Right atrium auricular region (tissue), 2 donors: ENCODE data around the gene SMG6. TPM values are rescaled to one million over a fixed set of nuclear protein-coding genes. Genes with fewer than 3 reads are reported as not detected.

Source experiments
- DNase-seq: peaks from one replicate; pipeline ENCODE4 v3.0.0-alpha.2; 2019; ENCODE audit warnings: low spot score
- H3K27ac ChIP-seq, 2 donors: fragments of 200-600 bp; sonication (generic); 1 replicate in 1 of 2; 2 replicates in 1 of 2; pipeline ENCODE4 v1.5.1; 2016 to 2019
- H3K27me3 ChIP-seq, 2 donors: fragments of 200-600 bp; sonication (generic); one replicate each; pipeline versions ENCODE4 v1.5.1 to v1.6.0; 2017 to 2019
- H3K36me3 ChIP-seq: fragments of 200-600 bp; sonication (generic); one replicate; pipeline ENCODE4 v1.5.1; 2016
- H3K4me1 ChIP-seq, 2 donors: fragments of 200-600 bp; sonication (generic); one replicate each; pipeline versions ENCODE4 v1.5.1 to v1.6.0; 2017 to 2019
- H3K4me3 ChIP-seq, 2 donors: fragments of 200-600 bp; sonication (generic); 1 replicate in 1 of 2; 2 replicates in 1 of 2; pipeline ENCODE4 v1.5.1; 2017 to 2019; ENCODE audit warnings: mild to moderate bottlenecking in 1 of 2, moderate library complexity in 1 of 2
- H3K9me3 ChIP-seq, 2 donors: fragments of 200-600 bp; sonication (generic); one replicate each; pipeline ENCODE4 v1.5.1; 2019
- total RNA-seq, 2 donors: library from RNA; depleted of rRNA; stranded (reverse); fragments of >200 nt; gene quantifications; one replicate each; pipeline ENCODE4 v1.1.0, GENCODE V29; 2016
- TF ChIP-seq, protein P1 (sequence below), 2 donors: fragments of 200-600 bp; sonication (generic); IDR thresholded peaks; one replicate each; pipeline ENCODE4 v1.5.1; 2019; ENCODE audit warnings: antibody characterized with exemption in 2 of 2

Gene SMG6
- total RNA-seq, 2 donors from 2014 or later, result 18.2 to 29.3 TPM

DNA sequence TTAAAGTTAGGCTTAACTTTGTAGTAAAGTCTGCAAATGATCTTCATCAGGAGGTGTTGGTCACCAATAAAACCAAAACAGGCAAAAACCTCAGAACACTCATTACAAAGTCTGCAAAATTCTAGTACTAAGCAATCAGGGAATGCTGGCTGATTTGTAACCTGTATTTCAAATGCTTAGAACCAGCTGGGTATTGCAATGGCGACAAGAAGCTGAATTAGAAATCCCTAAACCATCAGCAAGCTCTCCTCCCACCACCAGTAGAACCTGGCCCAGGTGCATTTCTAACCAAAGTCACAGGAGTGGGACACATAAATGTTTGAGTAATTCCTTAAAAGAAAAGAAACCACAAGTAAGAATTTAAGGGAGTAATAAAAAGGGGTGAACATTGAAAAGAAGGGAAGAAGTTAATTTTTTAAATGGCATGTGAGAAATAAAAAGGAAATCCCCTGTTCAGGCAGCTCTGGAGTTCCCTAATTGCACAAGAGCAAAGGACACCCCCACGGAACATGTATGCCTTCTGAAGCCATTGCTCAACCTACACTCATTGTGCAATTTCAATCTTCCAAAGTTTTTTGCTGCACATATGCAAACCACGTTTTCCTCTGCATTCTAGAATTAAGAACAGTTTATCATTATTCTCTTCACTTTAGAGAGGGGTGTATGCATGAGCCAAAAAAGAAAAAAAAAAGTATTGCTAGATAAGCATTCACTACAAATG, 145.8 kb downstream of the SMG6 start:
- TF ChIP-seq, protein P1, sequence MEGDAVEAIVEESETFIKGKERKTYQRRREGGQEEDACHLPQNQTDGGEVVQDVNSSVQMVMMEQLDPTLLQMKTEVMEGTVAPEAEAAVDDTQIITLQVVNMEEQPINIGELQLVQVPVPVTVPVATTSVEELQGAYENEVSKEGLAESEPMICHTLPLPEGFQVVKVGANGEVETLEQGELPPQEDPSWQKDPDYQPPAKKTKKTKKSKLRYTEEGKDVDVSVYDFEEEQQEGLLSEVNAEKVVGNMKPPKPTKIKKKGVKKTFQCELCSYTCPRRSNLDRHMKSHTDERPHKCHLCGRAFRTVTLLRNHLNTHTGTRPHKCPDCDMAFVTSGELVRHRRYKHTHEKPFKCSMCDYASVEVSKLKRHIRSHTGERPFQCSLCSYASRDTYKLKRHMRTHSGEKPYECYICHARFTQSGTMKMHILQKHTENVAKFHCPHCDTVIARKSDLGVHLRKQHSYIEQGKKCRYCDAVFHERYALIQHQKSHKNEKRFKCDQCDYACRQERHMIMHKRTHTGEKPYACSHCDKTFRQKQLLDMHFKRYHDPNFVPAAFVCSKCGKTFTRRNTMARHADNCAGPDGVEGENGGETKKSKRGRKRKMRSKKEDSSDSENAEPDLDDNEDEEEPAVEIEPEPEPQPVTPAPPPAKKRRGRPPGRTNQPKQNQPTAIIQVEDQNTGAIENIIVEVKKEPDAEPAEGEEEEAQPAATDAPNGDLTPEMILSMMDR (IDR thresholded peaks at IDR 0.05), result no peak
- H3K4me1 ChIP-seq, result peaks cover 0 to 19% of the 10 kb centered on the region in 2 donors
- DNase-seq, result no peak
- peaks cover 11% of the 10 kb centered on the region for H3K36me3 ChIP-seq
- peak overlapping the region; percentile 16 to 43 for H3K27ac ChIP-seq
- no peaks in the 10 kb centered on the region for H3K27me3 ChIP-seq
- no peaks in the 10 kb centered on the region for H3K9me3 ChIP-seq
- H3K4me3 ChIP-seq, result no peak overlapping the region

DNA sequence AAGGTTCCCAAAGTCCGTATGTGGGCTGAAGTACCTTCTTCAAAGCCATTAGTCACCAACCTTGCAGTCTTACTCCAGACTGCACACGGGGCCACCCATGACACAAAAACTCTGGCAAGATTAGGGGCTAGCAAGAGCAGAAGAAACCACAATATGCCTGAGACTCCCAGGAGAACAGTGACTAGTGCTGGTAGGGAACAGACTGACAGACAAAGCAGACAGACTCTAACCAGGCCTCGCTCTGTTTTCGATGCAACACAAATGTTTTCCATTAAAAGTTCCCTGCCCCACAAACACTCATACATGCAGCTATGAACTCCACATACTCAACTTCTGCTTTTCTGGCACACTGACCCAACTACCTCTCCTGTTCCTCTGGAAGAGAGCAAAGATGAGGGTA, 146.5 kb downstream of the SMG6 start:
- peak; percentile 68 for DNase-seq
- H3K36me3 ChIP-seq, result peaks cover 7% of the 10 kb centered on the region

DNA sequence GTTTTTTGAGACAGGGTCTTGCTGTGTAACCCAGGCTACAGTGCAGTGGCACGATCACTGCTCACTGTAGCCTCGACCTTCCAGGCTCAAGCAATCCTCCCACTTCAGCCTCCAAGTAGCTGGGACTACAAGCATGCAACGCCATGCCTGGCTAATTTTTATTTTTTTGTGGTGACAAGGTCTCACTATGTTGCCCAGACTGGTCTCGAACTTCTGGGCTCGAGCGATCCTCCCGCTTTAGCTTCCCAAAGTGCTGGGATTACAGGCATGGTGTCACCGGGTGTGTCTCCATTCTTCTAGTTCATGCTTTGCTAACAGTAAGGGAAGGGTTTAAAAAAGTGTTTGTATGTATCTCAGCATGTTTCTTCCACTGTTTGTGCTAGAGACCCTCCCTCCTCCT, 146.9 kb downstream of the SMG6 start:
- Histone ChIP-seq H3K27ac (peak overlapping the region in 1 of 2 donors; percentile 26), H3K9me3 (no peaks in the 10 kb centered on the region), H3K36me3 (peaks cover 7% of the 10 kb centered on the region), H3K27me3 (no peaks in the 10 kb centered on the region), H3K4me3 (no peak overlapping the region), H3K4me1 (peaks cover 0 to 19% of the 10 kb centered on the region in 2 donors)
- no peak for DNase-seq
- TF ChIP-seq, protein P1 (IDR thresholded peaks at IDR 0.05), result no peak

More for the DNA sequence above, 146.5 kb downstream of the SMG6 start:
- Histone ChIP-seq H3K9me3 (no peaks in the 10 kb centered on the region), H3K27ac (peak overlapping the region in 1 of 2 donors; percentile 36), H3K4me3 (no peak overlapping the region), H3K27me3 (no peaks in the 10 kb centered on the region), H3K4me1 (peaks cover 0 to 19% of the 10 kb centered on the region in 2 donors)
- TF ChIP-seq, protein P1 (IDR thresholded peaks at IDR 0.05), result no peak

DNA sequence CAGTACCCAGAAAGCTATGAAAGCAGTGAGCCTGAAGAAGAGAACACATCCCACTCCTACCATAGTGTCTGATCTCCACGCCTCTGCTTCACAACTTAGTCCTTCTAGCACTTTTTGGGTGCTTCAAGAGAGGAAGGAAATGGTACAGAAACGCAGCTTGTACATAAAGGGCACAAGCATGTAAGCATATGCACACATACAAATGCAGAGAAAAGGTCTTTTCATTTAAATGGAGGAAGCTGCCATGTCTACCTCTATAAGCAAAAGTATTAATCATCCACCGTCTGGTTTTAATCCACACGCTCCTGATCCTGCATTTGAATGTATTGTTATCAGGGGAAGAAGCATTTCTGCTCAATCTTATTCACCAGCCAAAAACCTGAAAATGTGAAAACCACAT, 148.0 kb downstream of the SMG6 start:
- no peaks in the 10 kb centered on the region for H3K27me3 ChIP-seq
- peaks cover 7% of the 10 kb centered on the region for H3K36me3 ChIP-seq
- no peak for DNase-seq
- TF ChIP-seq, protein P1 (IDR thresholded peaks at IDR 0.05), result no peak
- peaks cover 0 to 19% of the 10 kb centered on the region in 2 donors for H3K4me1 ChIP-seq
- no peak overlapping the region for H3K27ac ChIP-seq
- no peak overlapping the region for H3K4me3 ChIP-seq
- H3K9me3 ChIP-seq, result no peaks in the 10 kb centered on the region

DNA sequence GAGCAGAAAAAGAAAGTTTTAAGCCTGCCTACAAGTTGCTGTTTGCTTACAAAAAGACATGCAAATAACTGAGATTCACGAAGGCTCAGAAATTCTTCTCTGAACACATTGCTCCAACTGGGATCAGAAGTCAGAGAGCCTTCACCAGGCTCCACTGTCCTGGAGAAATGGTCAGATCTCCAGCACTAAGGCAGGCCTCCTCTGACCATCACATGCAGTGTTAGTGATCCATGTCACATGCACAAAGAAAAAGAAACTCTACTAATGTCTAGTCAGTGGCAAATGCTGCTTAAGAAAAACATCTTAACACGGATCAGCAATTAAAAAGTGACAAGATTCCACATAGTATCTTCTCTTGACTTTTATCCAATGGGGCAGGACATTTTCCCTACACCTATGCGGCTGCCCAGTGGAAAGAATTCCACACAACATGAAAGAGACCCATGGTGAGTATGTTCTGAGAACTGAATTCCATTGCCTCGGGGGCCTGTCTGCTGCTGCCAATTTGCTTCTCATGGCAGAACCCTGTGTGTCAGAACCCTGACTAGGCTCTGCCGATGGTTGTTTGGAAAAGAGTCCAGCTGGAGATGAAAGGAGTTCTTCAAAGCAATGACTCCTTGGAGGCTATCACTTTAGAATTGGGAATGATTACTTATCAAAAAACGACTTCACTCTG, 152.1 kb downstream of the SMG6 start:
- Histone ChIP-seq H3K4me1 (peaks cover 0 to under 1% of the 10 kb centered on the region in 2 donors), H3K27ac (no peak overlapping the region), H3K9me3 (no peaks in the 10 kb centered on the region), H3K4me3 (no peak overlapping the region), H3K27me3 (no peaks in the 10 kb centered on the region), H3K36me3 (peaks cover 12% of the 10 kb centered on the region)
- TF ChIP-seq, protein P1 (IDR thresholded peaks at IDR 0.05), result no peak
- no peak for DNase-seq
